GM18907 (cell line): ENCODE data around the gene MEGF9.
A peak's percentile ranks its signal among the peaks of the same experiment; 100 is the strongest.

ENCODE experiments used
- ATAC-seq: cut with Tn5 transposase; IDR thresholded peaks from one replicate; pipeline ENCODE4 v1.9.1; 2021; ENCODE audit warnings: mild to moderate bottlenecking, moderate library complexity; ENCODE audit not compliant: unreplicated experiment

MEGF9 gene

GRCh38 chr9:120733190-120733589, 18.9 kb upstream of the MEGF9 start:
- no peak for ATAC-seq

- ATAC-seq, result peak; percentile 63
Measured at GRCh38 chr9:120730654-120731514, 16.6 kb upstream of the MEGF9 start.

GRCh38 chr9:120729791-120730241, 15.5 kb upstream of the MEGF9 start:
- no peak for ATAC-seq

GRCh38 chr9:120726484-120726883, 12.2 kb upstream of the MEGF9 start:
- no peak for ATAC-seq

- no peak for ATAC-seq
Measured at GRCh38 chr9:120725907-120726306, 11.6 kb upstream of the MEGF9 start.

GRCh38 chr9:120724757-120725400, 10.6 kb upstream of the MEGF9 start:
- ATAC-seq, result no peak

GRCh38 chr9:120723565-120723964, 9.3 kb upstream of the MEGF9 start:
- ATAC-seq, result no peak

- no peak for ATAC-seq
Measured at GRCh38 chr9:120720404-120720803, 6.1 kb upstream of the MEGF9 start.

- no peak for ATAC-seq
Measured at GRCh38 chr9:120718316-120718715, 4.0 kb upstream of the MEGF9 start.

- ATAC-seq, result no peak
Measured at GRCh38 chr9:120717176-120717575, 2.9 kb upstream of the MEGF9 start.

- ATAC-seq, result no peak
Measured at GRCh38 chr9:120716483-120716882, 2.2 kb upstream of the MEGF9 start.

GRCh38 chr9:120715389-120715924, 1.2 kb upstream of the MEGF9 start:
- no peak for ATAC-seq

GRCh38 chr9:120714846-120715388, 647 bp upstream of the MEGF9 start:
- ATAC-seq, result no peak

- no peak for ATAC-seq
Measured at GRCh38 chr9:120713257-120714087, 798 bp downstream of the MEGF9 start.

GRCh38 chr9:120712539-120713031, 1.7 kb downstream of the MEGF9 start:
- no peak for ATAC-seq

- ATAC-seq, result no peak
Measured at GRCh38 chr9:120711841-120712538, 2.3 kb downstream of the MEGF9 start.

- no peak for ATAC-seq
Measured at GRCh38 chr9:120711354-120711753, 2.9 kb downstream of the MEGF9 start.

GRCh38 chr9:120710110-120710981, 3.9 kb downstream of the MEGF9 start:
- no peak for ATAC-seq
